ENCODE data around the gene JAK3.

DNA sequence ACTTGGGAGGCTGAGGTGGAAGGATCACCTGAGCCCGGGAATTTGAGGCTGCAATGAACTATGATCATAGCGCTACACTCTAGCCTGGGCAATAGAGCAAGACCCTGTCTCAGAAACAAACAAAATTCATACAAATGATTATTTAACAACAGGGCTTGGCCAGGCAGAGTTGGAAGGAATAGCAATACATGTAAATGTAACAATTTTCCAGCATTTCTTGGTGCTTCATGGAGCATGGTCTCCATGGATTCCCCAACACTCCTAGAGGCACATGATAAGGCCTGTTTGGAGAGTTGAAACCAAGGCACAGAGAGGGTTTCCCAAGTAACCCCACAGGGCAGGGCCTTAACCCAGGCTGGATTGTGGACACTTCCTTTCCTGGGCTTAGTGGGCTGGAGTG lies 36.7 kb downstream of the JAK3 start:
- TF ChIP-seq POLR2AphosphoS5 (IDR thresholded peaks at IDR 0.05; ENCODE audit: low read depth, low read length) (no peak), POLR2A (IDR thresholded peaks at IDR 0.05; ENCODE audit: low read depth, low read length) (no peak), TAF1 (IDR thresholded peaks at IDR 0.05; ENCODE audit: low read depth, low read length) (no peak), SPI1 (IDR thresholded peaks at IDR 0.05; ENCODE audit: low read depth, low read length) (no peak), PAX5 (IDR thresholded peaks at IDR 0.05; ENCODE audit: insufficient read depth, low read length, severe bottlenecking) (no peak), POU2F2 (IDR thresholded peaks at IDR 0.05; ENCODE audit: low read depth, low read length) (no peak)

Data from GM12891 (cell line).